HCT116 (cell line): ENCODE results near the gene ITFG1. TPM values are rescaled to one million over a fixed set of nuclear protein-coding genes. Genes with fewer than 3 reads are reported as not detected.

Experiments
- ATAC-seq: fragments of 200-7000 bp; cut with Tn5 transposase; 2 replicates; pipeline ENCODE4 v1.9.1; 2020; ENCODE audit warnings: mild to moderate bottlenecking, moderate library complexity
- BruUV-seq: library from RNA; stranded (reverse); fragments of 400-500 nt; replicated peaks from 2 replicates; lab custom pipeline; 2021; lab: Mats Ljungman, UMichigan
- CTCF ChIA-PET: fragments of 300-600 bp; sonication (Branson Sonifier 250); formaldehyde crosslinking; loops from one replicate; lab custom pipeline; 2021; ENCODE audit warnings: antibody characterized with exemption; lab: Charles Lee
- POLR2A ChIA-PET: fragments of 300-600, 350-600 bp; sonication (Branson Sonifier 250); formaldehyde crosslinking; loops from one replicate; lab custom pipeline; 2021; ENCODE audit warnings: antibody characterized with exemption; lab: Charles Lee
- RAD21 ChIA-PET, 2 experiments: fragments of 300-600 bp; sonication (Branson Sonifier 250); formaldehyde crosslinking; loops; one replicate each; lab custom pipeline; 2023; ENCODE audit warnings: low total read pairs in 2 of 2; ENCODE audit not compliant: uncharacterized antibody in 2 of 2, unreplicated experiment in 2 of 2, low non-redundant PET in 1 of 2; lab: Charles Lee
- DNase-seq: peaks from one replicate; pipeline ENCODE4 v3.0.0-alpha.2; 2010; ENCODE audit warnings: low read depth, low spot score
- H2AFZ ChIP-seq: fragments of 200-600 bp; shearing (Covaris generic), sonication (generic); 2 replicates; pipeline ENCODE4 v1.6.1; 2017; ENCODE audit warnings: low read depth, mixed run types, mixed read lengths, antibody characterized with exemption, low read length; ENCODE audit not compliant: poor library complexity, severe bottlenecking
- H3K27ac ChIP-seq: 2 replicates; pipeline ENCODE4 v1.5.1; 2012; ENCODE audit warnings: low read depth, low read length
- H3K27me3 ChIP-seq: fragments of 200-600 bp; sonication (generic); 2 replicates; pipeline ENCODE4 v1.6.1; 2016; ENCODE audit warnings: mixed run types, low read length, mixed read lengths; ENCODE audit not compliant: insufficient read depth
- H3K36me3 ChIP-seq, 2 experiments: fragments of 200-500 bp in 1 of 2; fragments of 200-600 bp in 1 of 2; sonication (Bioruptor generic) in 1 of 2; sonication (generic) in 1 of 2; 2 replicates each; pipeline versions ENCODE4 v1.5.1 to v1.6.1; 2014 to 2016; ENCODE audit warnings: low read length in 2 of 2, inconsistent platforms in 1 of 2, mixed read lengths in 1 of 2, mixed run types in 1 of 2; ENCODE audit not compliant: insufficient read depth in 2 of 2, control insufficient read depth in 1 of 2
- H3K4me1 ChIP-seq, 2 experiments: fragments of 200-600 bp in 1 of 2; sonication (generic) in 1 of 2; 2 replicates each; pipeline versions ENCODE4 v1.5.1 to v1.6.1; 2012 to 2017; ENCODE audit warnings: low read length in 2 of 2, inconsistent platforms in 1 of 2, mild to moderate bottlenecking in 1 of 2, mixed read lengths in 1 of 2, mixed run types in 1 of 2, moderate library complexity in 1 of 2; ENCODE audit not compliant: insufficient read depth in 2 of 2, control insufficient read depth in 1 of 2
- H3K4me2 ChIP-seq: fragments of 200-600 bp; sonication (generic); 2 replicates; pipeline ENCODE4 v1.6.1; 2017; ENCODE audit warnings: mixed run types, low read length, mixed read lengths
- H3K4me3 ChIP-seq, 2 experiments: fragments of 200-600 bp in 1 of 2; sonication (generic) in 1 of 2; replicated peaks in 1 of 2; 2 replicates each; pipeline ENCODE4 v1.5.1; 2011 to 2016; ENCODE audit warnings: low read length in 2 of 2, control low read depth in 1 of 2, low read depth in 1 of 2, mild to moderate bottlenecking in 1 of 2, mixed read lengths in 1 of 2, mixed run types in 1 of 2
- H3K79me2 ChIP-seq: fragments of 200-600 bp; sonication (generic); 2 replicates; pipeline ENCODE4 v1.6.1; 2017; ENCODE audit warnings: mild to moderate bottlenecking, mixed run types, low read length, moderate library complexity, mixed read lengths; ENCODE audit not compliant: insufficient read depth
- H3K9ac ChIP-seq: fragments of 200-600 bp; sonication (generic); 2 replicates; pipeline ENCODE4 v1.6.1; 2016; ENCODE audit warnings: low read length, mixed read lengths
- H3K9me2 ChIP-seq: fragments of 200-600 bp; sonication (generic), shearing (Covaris generic); 2 replicates; pipeline ENCODE4 v1.6.1; 2017; ENCODE audit warnings: mixed run types, mild to moderate bottlenecking, moderate library complexity; ENCODE audit not compliant: insufficient read depth
- H3K9me3 ChIP-seq, 2 experiments: fragments of 200-500 bp in 1 of 2; fragments of 200-600 bp in 1 of 2; sonication (Bioruptor generic) in 1 of 2; sonication (generic) in 1 of 2; 2 replicates each; pipeline ENCODE4 v1.6.1; 2014 to 2017; ENCODE audit warnings: low read length in 2 of 2, mixed read lengths in 2 of 2, inconsistent platforms in 1 of 2, low read depth in 1 of 2, mild to moderate bottlenecking in 1 of 2, mixed run types in 1 of 2, moderate library complexity in 1 of 2; ENCODE audit not compliant: control insufficient read depth in 1 of 2, insufficient read depth in 1 of 2
- H4K20me1 ChIP-seq: fragments of 200-600 bp; sonication (generic), shearing (Covaris generic); 2 replicates; pipeline ENCODE4 v1.6.1; 2017; ENCODE audit warnings: mixed run types, mild to moderate bottlenecking, moderate library complexity; ENCODE audit not compliant: insufficient read depth
- ELF1 ChIP-seq: IDR thresholded peaks from 2 replicates; pipeline ENCODE4 v1.6.1; 2012; ENCODE audit warnings: low read depth, borderline replicate concordance
- EZH2 ChIP-seq: fragments of 200-600 bp; sonication (generic); IDR thresholded peaks from 2 replicates; pipeline ENCODE4 v1.6.1; 2017; ENCODE audit warnings: antibody characterized with exemption, mixed run types
- FOSL1 ChIP-seq: IDR thresholded peaks from 2 replicates; pipeline ENCODE4 v1.6.1; 2012; ENCODE audit warnings: low read depth
- POLR2A ChIP-seq: IDR thresholded peaks from 2 replicates; pipeline ENCODE4 v1.7.0; 2011; ENCODE audit warnings: borderline replicate concordance; ENCODE audit not compliant: insufficient read depth, insufficient read length; ENCODE audit errors: extremely low read depth
- POLR2AphosphoS5 ChIP-seq: IDR thresholded peaks from 2 replicates; pipeline ENCODE4 v1.6.1; 2011; ENCODE audit warnings: mild to moderate bottlenecking, low read depth, low read length, moderate library complexity
- SIN3A ChIP-seq: IDR thresholded peaks from 2 replicates; pipeline ENCODE4 v1.6.1; 2012; ENCODE audit warnings: low read depth
- SRF ChIP-seq: IDR thresholded peaks from 2 replicates; pipeline ENCODE4 v1.6.1; 2012; ENCODE audit warnings: low read depth
- YY1 ChIP-seq: IDR thresholded peaks from 2 replicates; pipeline ENCODE4 v1.6.1; 2011; ENCODE audit warnings: low read length, low read depth, moderate library complexity, mild to moderate bottlenecking; ENCODE audit not compliant: insufficient replicate concordance; ENCODE audit errors: extremely low read depth
- ZNF274 ChIP-seq: fragments of 200-500 bp; sonication (Bioruptor generic); IDR thresholded peaks from 2 replicates; pipeline ENCODE4 v1.6.1; 2014; ENCODE audit warnings: mild to moderate bottlenecking, low read depth, low read length, inconsistent platforms
- intact Hi-C: fragments of 100-400 bp; cut with micrococcal nuclease; formaldehyde crosslinking; loops from 2 replicates; pipeline ENCODE4 v1.10.0; 2022
- total RNA-seq: library from RNA; stranded (reverse); gene quantifications from one replicate; pipeline ENCODE4 v1.2.1, GENCODE V29; 2021; ENCODE audit not compliant: unreplicated experiment
- TF ChIP-seq, protein P1 (sequence below): IDR thresholded peaks from 2 replicates; pipeline ENCODE4 v1.6.1; 2011; ENCODE audit warnings: mild to moderate bottlenecking, low read length, moderate library complexity; ENCODE audit not compliant: insufficient replicate concordance; ENCODE audit errors: extremely low read depth
- TF ChIP-seq, protein P2 (sequence below): IDR thresholded peaks from 2 replicates; pipeline ENCODE4 v1.6.1; 2012

ITFG1 gene
- total RNA-seq, 1 experiment from 2014 or later, result 24.9 TPM

DNA sequence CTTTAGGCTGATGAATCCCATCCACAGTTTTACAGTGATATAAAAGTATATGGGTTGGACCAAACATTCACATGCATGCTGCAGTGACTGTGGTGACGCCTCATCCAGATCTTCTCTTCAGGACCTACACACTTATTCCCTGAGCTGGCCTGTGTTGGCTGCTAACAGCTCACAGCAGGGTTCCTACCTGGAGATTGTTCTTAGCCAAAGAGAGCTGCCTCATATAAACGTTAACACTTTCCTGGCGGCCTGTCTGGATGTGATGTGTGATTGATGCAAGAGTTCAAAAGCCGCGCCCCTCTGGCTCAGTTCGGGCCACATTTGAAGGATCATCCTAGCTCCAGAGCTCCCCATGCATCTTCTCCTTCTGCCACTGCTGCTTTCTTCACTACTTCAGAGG lies 224.1 kb downstream of the ITFG1 start:
- Histone ChIP-seq H3K27me3 (no peaks in the 10 kb centered on the region), H3K9me2 (no peaks in the 10 kb centered on the region), H2AFZ (no peak overlapping the region), H3K9ac (no peak overlapping the region), H4K20me1 (no peaks in the 10 kb centered on the region), H3K4me1 (no peaks in the 10 kb centered on the region), H3K4me2 (no peak overlapping the region), H3K36me3 (no peaks in the 10 kb centered on the region), H3K27ac (no peak overlapping the region), H3K9me3 (no peaks in the 10 kb centered on the region), H3K79me2 (no peaks in the 10 kb centered on the region), H3K4me3 (no peak overlapping the region)
- CTCF ChIA-PET, result no interaction called here
- BruUV-seq, result no TSS peak
- DNase-seq, result no peak
- intact Hi-C loops, result no loop called here
- POLR2A ChIA-PET, result no interaction called here
- no peak for ATAC-seq
- RAD21 ChIA-PET, result no interaction called here
- TF ChIP-seq, protein P1, sequence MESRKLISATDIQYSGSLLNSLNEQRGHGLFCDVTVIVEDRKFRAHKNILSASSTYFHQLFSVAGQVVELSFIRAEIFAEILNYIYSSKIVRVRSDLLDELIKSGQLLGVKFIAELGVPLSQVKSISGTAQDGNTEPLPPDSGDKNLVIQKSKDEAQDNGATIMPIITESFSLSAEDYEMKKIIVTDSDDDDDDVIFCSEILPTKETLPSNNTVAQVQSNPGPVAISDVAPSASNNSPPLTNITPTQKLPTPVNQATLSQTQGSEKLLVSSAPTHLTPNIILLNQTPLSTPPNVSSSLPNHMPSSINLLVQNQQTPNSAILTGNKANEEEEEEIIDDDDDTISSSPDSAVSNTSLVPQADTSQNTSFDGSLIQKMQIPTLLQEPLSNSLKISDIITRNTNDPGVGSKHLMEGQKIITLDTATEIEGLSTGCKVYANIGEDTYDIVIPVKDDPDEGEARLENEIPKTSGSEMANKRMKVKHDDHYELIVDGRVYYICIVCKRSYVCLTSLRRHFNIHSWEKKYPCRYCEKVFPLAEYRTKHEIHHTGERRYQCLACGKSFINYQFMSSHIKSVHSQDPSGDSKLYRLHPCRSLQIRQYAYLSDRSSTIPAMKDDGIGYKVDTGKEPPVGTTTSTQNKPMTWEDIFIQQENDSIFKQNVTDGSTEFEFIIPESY, result no peak
- no peak for TF ChIP-seq POLR2AphosphoS5
- TF ChIP-seq, protein P2, sequence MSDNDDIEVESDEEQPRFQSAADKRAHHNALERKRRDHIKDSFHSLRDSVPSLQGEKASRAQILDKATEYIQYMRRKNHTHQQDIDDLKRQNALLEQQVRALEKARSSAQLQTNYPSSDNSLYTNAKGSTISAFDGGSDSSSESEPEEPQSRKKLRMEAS, result no peak
- no peak for TF ChIP-seq POLR2A
- no peak for TF ChIP-seq ZNF274
- TF ChIP-seq ELF1, result no peak
- TF ChIP-seq SIN3A, result no peak
- no peak for TF ChIP-seq EZH2
- no peak for TF ChIP-seq SRF

DNA sequence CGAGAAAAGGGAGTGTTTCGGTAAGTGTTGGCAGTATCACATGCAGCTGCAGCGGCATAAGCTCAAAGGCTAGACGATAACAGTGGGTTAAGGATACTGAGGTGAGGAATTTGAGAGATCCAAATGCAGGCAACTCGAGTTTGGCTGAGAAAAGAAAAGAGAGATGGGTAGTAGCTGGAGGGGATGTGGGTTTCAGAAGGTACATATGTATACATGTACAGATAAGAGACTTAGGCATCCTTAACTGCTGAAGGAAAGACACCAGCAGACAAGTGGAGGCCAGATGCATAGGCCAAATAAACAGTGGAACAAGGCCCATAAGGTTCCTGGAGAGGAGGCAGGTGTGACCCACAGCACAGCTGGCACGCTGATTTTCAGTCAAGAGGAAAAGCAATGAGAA lies 230.6 kb downstream of the ITFG1 start:
- no peaks in the 10 kb centered on the region for H3K9me3 ChIP-seq
- ChIA-PET POLR2A (no interaction called here), RAD21 (no interaction called here)
- H3K36me3 ChIP-seq, result no peaks in the 10 kb centered on the region
- no peaks in the 10 kb centered on the region for H3K9me2 ChIP-seq
- no peak for TF ChIP-seq ZNF274
- no peak for TF ChIP-seq SRF
- no peak for TF ChIP-seq YY1
- no peak for TF ChIP-seq FOSL1
- TF ChIP-seq ELF1, result no peak
- TF ChIP-seq, all 23 proteins: peak for 0
- no TSS peak for BruUV-seq
- Histone ChIP-seq H4K20me1 (no peaks in the 10 kb centered on the region), H3K9ac (no peak overlapping the region), H3K4me2 (no peak overlapping the region), H3K79me2 (no peaks in the 10 kb centered on the region), H3K4me3 (no peak overlapping the region), H3K27ac (no peak overlapping the region), H2AFZ (no peak overlapping the region), H3K4me1 (no peaks in the 10 kb centered on the region), H3K27me3 (no peaks in the 10 kb centered on the region)
- CTCF ChIA-PET, result no interaction called here
- intact Hi-C loops, result no loop called here
- DNase-seq (no peak), ATAC-seq (no peak)
